Measurements from ENCODE around the gene ARMCX5. TPM values are rescaled to one million over a fixed set of nuclear protein-coding genes. Genes with fewer than 3 reads are reported as not detected.

ARMCX5 gene
- 2.9 and 6.6 TPM in 2 replicates for total RNA-seq (2014; rRNA removed; shearing (Covaris generic); ENCODE audit: low replicate concordance)

DNA sequence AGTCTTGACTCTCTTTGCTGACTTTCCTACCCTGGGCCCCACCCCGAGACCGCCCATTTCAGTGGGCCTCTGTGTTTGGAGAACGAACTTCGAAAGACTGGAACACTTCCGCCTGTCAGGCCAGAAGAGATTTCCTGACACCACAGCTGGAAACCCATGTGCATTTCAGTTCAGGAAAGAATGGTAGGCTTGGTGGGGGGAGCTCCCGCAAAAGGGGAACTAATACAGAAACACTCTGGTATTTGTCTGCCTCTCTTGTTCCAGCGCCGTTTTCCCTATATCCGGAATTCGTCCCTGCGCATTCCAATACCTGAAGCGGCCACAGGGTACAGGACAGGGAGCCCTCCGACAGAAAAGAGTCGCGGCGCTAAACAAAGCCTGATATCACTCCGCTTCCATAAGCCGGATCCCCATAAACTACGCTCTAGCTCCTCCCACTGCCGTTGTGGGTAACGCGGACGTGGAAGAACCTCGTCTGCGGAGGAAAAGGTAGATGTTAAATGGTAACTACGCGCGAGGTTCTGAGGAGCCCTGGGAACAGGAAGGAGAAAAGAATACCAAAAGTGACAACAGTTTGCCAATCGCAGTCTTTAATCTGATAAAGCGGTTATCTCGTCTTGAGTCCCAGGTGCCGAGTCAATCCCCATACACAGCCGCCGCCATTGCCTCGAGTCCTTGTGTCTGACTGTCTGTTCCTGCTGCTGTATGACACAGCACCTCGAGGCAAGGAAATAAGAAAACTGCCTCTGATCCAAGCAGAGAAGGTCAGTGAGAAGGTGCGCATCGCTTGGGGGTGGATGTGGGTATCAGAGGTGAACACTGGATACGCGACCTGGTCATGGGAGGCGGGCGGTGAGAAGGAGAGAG, at the start of gene ARMCX5:
Gene ARMCX5 (plus strand): TSS at position 432 of the 867 bp plus-strand sequence. CDS start 2,627 bp downstream, outside the sequence.
- Histone ChIP-seq H3K27me3 (no peaks in the 10 kb centered on the region), H3K4me3 (peak within 1 kb of the TSS; percentile 61), H3K9me3 (no peaks in the 10 kb centered on the region), H3K36me3 (no peaks in the 10 kb centered on the region)
- DNase-seq, result peak; percentile 71

DNA sequence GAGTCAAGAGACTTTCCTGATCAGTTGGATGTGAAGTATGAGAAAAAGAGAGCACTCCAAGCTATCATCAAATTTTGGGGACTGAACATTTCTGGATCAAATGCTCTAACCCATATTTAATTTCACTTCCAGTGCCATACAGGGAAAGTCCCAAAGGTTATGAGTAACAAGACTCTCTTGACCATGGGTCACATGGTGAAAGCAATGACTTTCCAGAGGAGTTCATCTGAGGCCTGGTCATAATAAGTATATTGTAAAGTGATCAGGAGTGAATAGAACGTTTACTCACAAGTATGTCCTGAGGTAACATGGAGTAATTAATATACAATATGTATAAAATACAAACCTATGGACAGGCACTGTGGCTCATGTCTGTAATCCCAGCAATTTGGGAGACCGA, 40.7 kb upstream of the ARMCX5 start:
- no peaks in the 10 kb centered on the region for H3K9me3 ChIP-seq
- H3K36me3 ChIP-seq, result no peaks in the 10 kb centered on the region
- no peak for DNase-seq
- no peak overlapping the region for H3K4me3 ChIP-seq
- no peaks in the 10 kb centered on the region for H3K27me3 ChIP-seq

DNA sequence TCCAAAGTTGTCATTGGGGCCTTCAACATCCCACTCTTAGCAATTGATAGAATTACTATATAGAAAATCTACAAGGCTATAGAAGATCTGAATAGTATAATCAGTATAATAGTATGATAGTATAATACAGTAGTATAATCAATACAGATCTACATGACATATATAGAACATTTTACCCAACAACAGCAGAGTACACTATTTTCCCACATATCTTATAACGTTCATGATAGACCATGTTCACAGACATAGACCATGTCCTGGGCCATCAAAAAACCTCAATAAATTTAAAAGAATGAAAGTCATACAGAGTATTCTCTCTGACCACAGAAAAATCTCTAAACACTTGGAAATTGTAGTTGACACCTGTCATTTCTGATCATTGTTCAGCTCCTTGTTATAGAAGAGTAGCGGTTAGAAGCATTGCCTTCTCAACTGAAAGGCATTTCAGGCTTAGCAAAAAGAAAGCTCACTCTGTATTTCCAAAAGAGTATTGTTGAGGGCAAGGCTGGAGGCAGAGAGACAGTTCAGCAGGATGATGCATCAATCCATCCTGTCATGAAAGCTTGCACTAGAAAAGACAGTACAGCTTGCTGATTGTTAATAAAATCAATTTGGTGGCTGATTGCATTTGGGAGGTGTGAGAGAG, 38.8 kb upstream of the ARMCX5 start:
- no peaks in the 10 kb centered on the region for H3K36me3 ChIP-seq
- no peaks in the 10 kb centered on the region for H3K27me3 ChIP-seq
- no peak overlapping the region for H3K4me3 ChIP-seq
- no peaks in the 10 kb centered on the region for H3K9me3 ChIP-seq
- no peak for DNase-seq

GRCh38 chrX:102580891-102581290, 18.4 kb upstream of the ARMCX5 start:
- Histone ChIP-seq H3K4me3 (no peak overlapping the region), H3K27me3 (no peaks in the 10 kb centered on the region), H3K9me3 (no peaks in the 10 kb centered on the region), H3K36me3 (no peaks in the 10 kb centered on the region)
- DNase-seq, result no peak

DNA sequence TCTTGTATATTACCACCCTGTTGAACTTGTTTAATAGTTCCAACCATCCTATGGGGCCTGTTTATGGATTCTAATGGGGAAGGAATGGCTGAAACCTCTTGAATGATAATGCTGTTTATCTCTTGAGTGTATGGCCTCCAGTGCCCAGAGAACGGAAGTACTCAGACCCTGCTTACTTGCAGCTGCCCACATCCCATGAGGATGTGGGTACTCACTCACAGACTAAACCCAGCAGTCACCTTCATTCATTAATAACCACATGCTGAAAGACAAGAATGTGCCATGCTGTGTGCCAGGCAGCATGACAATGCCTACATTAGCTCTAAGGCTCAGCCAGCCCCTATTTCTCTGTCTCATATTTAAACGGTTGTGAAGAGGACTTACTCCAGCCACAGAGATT, 5.9 kb upstream of the ARMCX5 start:
- Histone ChIP-seq H3K27me3 (no peaks in the 10 kb centered on the region), H3K36me3 (no peaks in the 10 kb centered on the region), H3K4me3 (no peak overlapping the region), H3K9me3 (no peaks in the 10 kb centered on the region)
- DNase-seq, result no peak

DNA sequence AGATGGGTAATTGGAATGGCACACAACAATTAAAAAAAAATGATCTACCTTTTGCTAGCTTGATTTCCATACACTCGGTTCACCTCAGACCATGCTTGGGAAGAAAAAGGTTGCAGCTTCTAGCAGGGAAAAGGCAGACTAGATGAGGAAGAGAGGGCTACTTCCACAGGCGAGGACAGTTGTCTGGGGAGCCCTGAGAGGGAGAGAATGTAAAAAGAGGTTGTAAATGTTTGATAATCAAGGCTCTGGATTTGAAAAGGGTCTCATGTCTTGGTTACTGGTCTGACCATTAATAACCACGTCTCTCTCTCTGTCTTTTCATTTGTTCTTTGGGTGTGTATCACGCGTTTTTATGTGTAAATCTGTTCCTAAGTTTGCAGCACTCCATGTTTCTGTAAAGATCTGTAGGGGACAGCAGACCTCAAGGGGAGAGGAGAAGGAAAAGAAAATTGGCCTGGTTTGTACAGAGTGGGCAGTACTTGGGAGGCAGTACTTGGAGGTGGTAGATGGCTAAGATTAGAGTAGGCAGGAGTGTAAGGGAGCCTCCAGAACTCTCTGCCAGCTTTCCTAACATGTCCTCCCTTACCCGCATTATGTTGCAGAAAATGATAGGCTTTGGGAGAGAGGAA, 750 bp downstream of the ARMCX5 start:
- H3K9me3 ChIP-seq, result no peaks in the 10 kb centered on the region
- peak overlapping the region; percentile 61 for H3K4me3 ChIP-seq
- H3K36me3 ChIP-seq, result no peaks in the 10 kb centered on the region
- DNase-seq, result no peak
- H3K27me3 ChIP-seq, result no peaks in the 10 kb centered on the region

DNA sequence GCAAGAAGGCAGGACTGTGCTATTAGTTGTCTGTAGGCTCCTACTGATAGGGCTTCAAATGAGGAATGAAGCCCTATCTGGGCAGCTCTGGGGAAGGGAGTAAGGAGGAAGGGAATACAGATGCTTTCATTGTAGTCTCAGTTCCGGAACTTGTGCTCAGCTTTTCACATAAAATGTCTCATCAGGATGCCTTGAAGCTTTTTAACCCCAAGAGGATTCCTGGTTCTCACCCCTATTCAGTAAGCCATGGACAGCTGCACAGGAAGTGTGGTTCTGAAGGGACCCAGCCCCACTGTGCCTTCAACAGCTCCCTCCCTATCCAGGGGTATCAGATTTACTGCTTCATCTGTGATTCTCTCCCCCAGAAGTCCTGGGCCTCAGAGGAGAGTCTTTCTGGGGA, 5.0 kb downstream of the ARMCX5 start:
- DNase-seq, result no peak
- Histone ChIP-seq H3K4me3 (no peak overlapping the region), H3K27me3 (no peaks in the 10 kb centered on the region), H3K36me3 (no peaks in the 10 kb centered on the region), H3K9me3 (no peaks in the 10 kb centered on the region)

GRCh38 chrX:102606115-102606514, 6.8 kb downstream of the ARMCX5 start:
- no peak for DNase-seq
- Histone ChIP-seq H3K9me3 (no peaks in the 10 kb centered on the region), H3K27me3 (no peaks in the 10 kb centered on the region), H3K36me3 (no peaks in the 10 kb centered on the region), H3K4me3 (no peak overlapping the region)

GRCh38 chrX:102610905-102611304, 11.6 kb downstream of the ARMCX5 start:
- H3K9me3 ChIP-seq, result no peaks in the 10 kb centered on the region
- no peak for DNase-seq
- H3K27me3 ChIP-seq, result no peaks in the 10 kb centered on the region
- H3K4me3 ChIP-seq, result no peak overlapping the region
- H3K36me3 ChIP-seq, result no peaks in the 10 kb centered on the region

DNA sequence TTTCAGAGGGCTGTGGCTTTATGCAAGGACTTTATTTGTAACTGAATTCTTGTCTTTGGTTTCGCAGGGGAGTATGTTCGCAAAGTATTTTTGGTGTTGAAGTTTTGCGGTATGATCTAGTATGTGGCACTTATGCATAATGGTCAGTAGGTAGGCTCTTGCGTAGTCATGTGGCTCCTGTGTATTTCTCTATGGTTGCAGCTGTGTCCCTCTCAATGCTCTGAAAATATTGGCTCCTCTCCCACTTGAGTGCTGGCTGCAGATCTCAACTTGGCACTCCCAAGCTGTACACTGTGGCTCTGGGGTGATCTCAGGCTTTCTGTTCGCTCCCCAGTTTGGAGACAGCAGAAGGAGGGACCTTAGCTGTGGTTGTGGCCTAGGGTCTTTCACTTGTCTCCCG, 24.8 kb downstream of the ARMCX5 start:
- DNase-seq, result no peak
- H3K27me3 ChIP-seq, result no peaks in the 10 kb centered on the region
- no peaks in the 10 kb centered on the region for H3K9me3 ChIP-seq
- H3K36me3 ChIP-seq, result no peaks in the 10 kb centered on the region
- H3K4me3 ChIP-seq, result no peak overlapping the region

- DNase-seq, result no peak
- no peaks in the 10 kb centered on the region for H3K27me3 ChIP-seq
- H3K4me3 ChIP-seq, result no peak overlapping the region
- H3K9me3 ChIP-seq, result no peaks in the 10 kb centered on the region
- no peaks in the 10 kb centered on the region for H3K36me3 ChIP-seq
These were observed 28.3 kb downstream of the ARMCX5 start for GRCh38 chrX:102627640-102628039.

DNA sequence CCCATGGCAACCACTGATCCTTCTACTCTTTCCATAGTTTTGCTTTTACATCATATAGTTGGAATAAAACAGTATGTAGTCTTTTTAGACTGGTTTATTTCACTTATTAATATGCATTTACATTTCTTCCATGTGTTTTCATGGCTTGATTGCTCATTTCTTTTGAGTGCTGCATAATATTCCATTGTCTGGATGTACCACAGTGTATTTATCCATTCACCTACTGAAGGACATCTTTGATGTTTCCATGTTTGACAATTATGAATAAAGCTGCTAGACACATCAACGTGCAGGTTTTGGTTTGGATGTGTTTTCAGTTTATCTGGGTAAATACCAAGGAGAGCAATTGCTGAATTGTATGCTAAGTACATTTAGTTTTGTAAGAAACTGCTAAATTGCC, 38.2 kb downstream of the ARMCX5 start:
- no peak for DNase-seq
- H3K9me3 ChIP-seq, result no peaks in the 10 kb centered on the region
- no peak overlapping the region for H3K4me3 ChIP-seq
- no peaks in the 10 kb centered on the region for H3K36me3 ChIP-seq
- no peaks in the 10 kb centered on the region for H3K27me3 ChIP-seq

- H3K27me3 ChIP-seq, result no peaks in the 10 kb centered on the region
- H3K9me3 ChIP-seq, result no peaks in the 10 kb centered on the region
- DNase-seq, result no peak
- no peaks in the 10 kb centered on the region for H3K36me3 ChIP-seq
- peak overlapping the region; percentile 38 for H3K4me3 ChIP-seq
These were observed 51.6 kb downstream of the ARMCX5 start for GRCh38 chrX:102650903-102651241.

GRCh38 chrX:102651242-102652011, 52.1 kb downstream of the ARMCX5 start, which contains the start of gene GPRASP1:
Gene GPRASP1 (plus strand): TSS chrX:102651483. CDS start chrX:102653914, 2,431 bp downstream.
- no peaks in the 10 kb centered on the region for H3K27me3 ChIP-seq
- peak; percentile 33 for DNase-seq
- no peaks in the 10 kb centered on the region for H3K9me3 ChIP-seq
- peak within 1 kb of the TSS; percentile 38 for H3K4me3 ChIP-seq
- no peaks in the 10 kb centered on the region for H3K36me3 ChIP-seq

DNA sequence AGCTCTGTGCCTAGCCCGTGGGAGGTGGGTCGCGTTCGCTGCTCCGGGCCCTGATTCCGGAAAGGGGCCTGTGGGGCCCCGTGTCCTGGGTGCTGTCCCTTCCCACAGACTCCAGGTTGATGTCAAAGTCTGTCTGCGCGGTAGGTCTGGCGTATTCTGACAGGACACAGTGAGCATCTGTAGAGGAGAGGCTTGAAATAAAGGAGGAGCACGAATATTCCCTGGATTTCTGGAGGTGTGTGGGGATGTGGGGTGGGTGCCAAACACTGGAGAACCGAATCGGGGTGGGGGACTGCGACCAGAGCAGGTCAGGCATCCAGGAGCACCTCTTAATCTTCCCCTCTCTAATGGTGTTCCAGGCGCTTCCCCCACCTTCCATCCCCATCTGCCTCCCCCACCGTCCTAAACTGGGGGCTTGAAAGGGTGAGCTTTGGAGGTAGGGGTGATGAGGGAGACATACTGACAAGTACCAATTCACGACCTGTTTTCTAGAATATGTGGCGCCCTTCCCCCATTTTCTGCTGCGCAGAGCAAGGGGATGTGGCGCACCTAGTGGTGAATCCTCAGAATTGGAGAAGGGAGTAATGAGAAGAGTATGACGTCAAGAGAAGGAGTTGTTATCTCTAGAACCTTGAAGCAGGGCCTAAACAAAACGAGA, 52.8 kb downstream of the ARMCX5 start:
- no peaks in the 10 kb centered on the region for H3K27me3 ChIP-seq
- H3K36me3 ChIP-seq, result no peaks in the 10 kb centered on the region
- H3K9me3 ChIP-seq, result no peaks in the 10 kb centered on the region
- DNase-seq, result no peak
- H3K4me3 ChIP-seq, result peak overlapping the region; percentile 38
